HepG2 (cell line): ENCODE results near the gene HES7. TPM values are rescaled to one million over a fixed set of nuclear protein-coding genes. Genes with fewer than 3 reads are reported as not detected.

Experiments used
- ATAC-seq: fragments of 200-7000 bp; cut with Tn5 transposase; 3 replicates; pipeline ENCODE4 v1.9.1; 2020; ENCODE audit warnings: mild to moderate bottlenecking, moderate library complexity
- BruUV-seq: library from RNA; stranded (reverse); fragments of 400-500 nt; replicated peaks from 2 replicates; lab custom pipeline; 2021; lab: Mats Ljungman, UMichigan
- CTCF ChIA-PET: fragments of 300-600 bp; formaldehyde crosslinking; extraction: SDS; loops from one replicate; lab custom pipeline; 2021; ENCODE audit warnings: low total read pairs, inconsistent platforms, low intra/inter-chr PET ratio; lab: Yijun Ruan, JAX
- POLR2A ChIA-PET: fragments of 350-600 bp; sonication (Branson Sonifier 250); formaldehyde crosslinking; loops from one replicate; lab custom pipeline; 2020; ENCODE audit warnings: antibody characterized with exemption, inconsistent platforms; lab: Yijun Ruan, JAX
- DNase-seq: peaks from one replicate; pipeline ENCODE4 v3.0.0-alpha.2; 2015; ENCODE audit warnings: low spot score
- FAIRE-seq: peaks from 3 replicates; lab custom pipeline; 2011; peaks lifted over from hg19 to GRCh38; lab: Jason Lieb, UNC
- H2AFZ ChIP-seq: one replicate; pipeline ENCODE4 v1.6.1; 2011; ENCODE audit warnings: low read length, inconsistent platforms
- H3K27ac ChIP-seq: fragments of 300-600 bp; 3 replicates; pipeline ENCODE4 v1.8.0; 2011; ENCODE audit warnings: mixed run types, mild to moderate bottlenecking, mixed read lengths, low read length, inconsistent platforms; ENCODE audit not compliant: insufficient read depth; ENCODE audit errors: extremely low read length
- H3K27me3 ChIP-seq, 2 experiments: fragments of 200-600 bp in 1 of 2; 2 replicates in 1 of 2; 3 replicates in 1 of 2; pipeline versions ENCODE4 v1.6.0 to v1.8.0; 2011; ENCODE audit warnings: low read length in 2 of 2, mild to moderate bottlenecking in 2 of 2, moderate library complexity in 2 of 2, inconsistent platforms in 1 of 2; ENCODE audit not compliant: insufficient read depth in 2 of 2, control insufficient read depth in 1 of 2
- H3K36me3 ChIP-seq, 2 experiments: fragments of 200-600 bp in 1 of 2; replicated peaks in 1 of 2; 2 replicates in 1 of 2; 3 replicates in 1 of 2; pipeline versions ENCODE4 v1.5.1 to v1.8.0; 2011; ENCODE audit warnings: low read length in 2 of 2, inconsistent platforms in 1 of 2; ENCODE audit not compliant: insufficient read depth in 2 of 2, control insufficient read depth in 1 of 2
- H3K4me1 ChIP-seq: 2 replicates; pipeline ENCODE4 v1.5.1; 2012; ENCODE audit warnings: low read length, inconsistent platforms; ENCODE audit not compliant: insufficient read depth
- H3K4me2 ChIP-seq: 2 replicates; pipeline ENCODE4 v1.6.0; 2011; ENCODE audit warnings: low read depth, low read length, inconsistent platforms
- H3K4me3 ChIP-seq, 3 experiments: fragments of 200-600 bp in 1 of 3; sonication (generic), shearing (Covaris generic) in 1 of 3; replicated peaks in 1 of 3; 2 replicates each; pipeline ENCODE4 v1.5.1; 2011 to 2016; ENCODE audit warnings: low read length in 3 of 3, inconsistent platforms in 2 of 3, low read depth in 2 of 3, mild to moderate bottlenecking in 2 of 3, control low read depth in 1 of 3, mixed read lengths in 1 of 3; ENCODE audit not compliant: insufficient read depth in 1 of 3
- H3K79me2 ChIP-seq: one replicate; pipeline ENCODE4 v1.6.1; 2011; ENCODE audit warnings: low read length, inconsistent platforms; ENCODE audit not compliant: insufficient read depth
- H3K9ac ChIP-seq: 2 replicates; pipeline ENCODE4 v1.6.0; 2011; ENCODE audit warnings: mild to moderate bottlenecking, low read depth, low read length, inconsistent platforms; ENCODE audit not compliant: insufficient read depth
- H3K9me3 ChIP-seq: 2 replicates; pipeline ENCODE4 v1.5.1; 2012; ENCODE audit warnings: mild to moderate bottlenecking, low read length
- H4K20me1 ChIP-seq: 2 replicates; pipeline ENCODE4 v1.6.0; 2011; ENCODE audit warnings: inconsistent platforms, mild to moderate bottlenecking, low read length, moderate library complexity; ENCODE audit not compliant: insufficient read depth
- AKNA ChIP-seq: sonication (generic); formaldehyde crosslinking; IDR thresholded peaks from 2 replicates; pipeline ENCODE4 v1.4.0; 2020; ENCODE audit warnings: missing genetic modification reagents, borderline replicate concordance
- CC2D1A ChIP-seq: sonication (generic); formaldehyde crosslinking; IDR thresholded peaks from 2 replicates; pipeline ENCODE4 v1.8.1; 2023; ENCODE audit warnings: mild to moderate bottlenecking, missing genetic modification reagents
- ESRRA ChIP-seq: sonication (generic); formaldehyde crosslinking; IDR thresholded peaks from 2 replicates; pipeline ENCODE4 v1.5.1; 2020; ENCODE audit warnings: mild to moderate bottlenecking, low read depth, missing genetic modification reagents
- STAG1 ChIP-seq: sonication (generic); formaldehyde crosslinking; IDR thresholded peaks from 2 replicates; pipeline ENCODE4 v1.4.0; 2020; ENCODE audit warnings: missing genetic modification reagents
- TGIF2 ChIP-seq: IDR thresholded peaks from 2 replicates; pipeline ENCODE4 v1.6.1; 2016; ENCODE audit warnings: control low read depth, missing compliant biosample characterization
- TSC22D2 ChIP-seq: sonication (generic); formaldehyde crosslinking; IDR thresholded peaks from 2 replicates; pipeline ENCODE4 v1.5.1; 2020; ENCODE audit warnings: missing genetic modification reagents, mild to moderate bottlenecking, borderline replicate concordance
- ZNF20 ChIP-seq: sonication (generic); formaldehyde crosslinking; IDR thresholded peaks from 2 replicates; pipeline ENCODE4 v1.4.0; 2020; ENCODE audit warnings: mild to moderate bottlenecking, moderate library complexity, missing genetic modification reagents
- ZNF329 ChIP-seq: sonication (generic); formaldehyde crosslinking; IDR thresholded peaks from 2 replicates; pipeline ENCODE4 v1.9.0; 2021; ENCODE audit warnings: low read depth, mild to moderate bottlenecking, missing genetic modification reagents
- WGBS: methylation state at CpG from one replicate; pipeline ENCODE4 v1.1.6; 2017; ENCODE audit warnings: low lambda C conversion rate; 5-methylcytosine and 5-hydroxymethylcytosine counted together
- in situ Hi-C: cut with HindIII; loops from 2 replicates; pipeline ENCODE4 v1.10.0; 2017; ENCODE audit warnings: low pct_unique_long_range_greater_than_20kb; ENCODE audit not compliant: extremely low pct_ligation_motif_present
- intact Hi-C: fragments of 100-400 bp; cut with micrococcal nuclease; formaldehyde crosslinking; loops from one replicate; pipeline ENCODE4 v1.10.0; 2022; ENCODE audit not compliant: unreplicated experiment
- polyA plus RNA-seq, 8 experiments: library from polyadenylated mRNA; depleted of rRNA in 3 of 8; stranded (reverse) in 7 of 8; unstranded in 1 of 8; fragments of >200 nt; fragmentation: Illumina TruSeq in 4 of 8; extraction: Trizol in 4 of 8; gene quantifications; 2 replicates each; pipeline versions ENCODE4 v1.2.1 to v1.2.3, GENCODE V29; 2011 to 2016; ENCODE audit warnings: low read depth in 4 of 8, missing spikeins in 1 of 8, mixed read lengths in 1 of 8; ENCODE audit not compliant: insufficient read depth in 1 of 8
- total RNA-seq, 5 experiments: library from RNA; depleted of rRNA; stranded (reverse); fragments of >200 nt; fragmentation: Illumina TruSeq; extraction: Trizol; gene quantifications; 2 replicates each; pipeline ENCODE4 v1.2.3, GENCODE V29; 2016; ENCODE audit warnings: low read depth in 1 of 5

HES7 gene
- total and polyA plus RNA-seq, 2 of the 13 experiments (the other 11 are each of a cell fraction or from before 2014, with no cell fraction given): not detected

DNA sequence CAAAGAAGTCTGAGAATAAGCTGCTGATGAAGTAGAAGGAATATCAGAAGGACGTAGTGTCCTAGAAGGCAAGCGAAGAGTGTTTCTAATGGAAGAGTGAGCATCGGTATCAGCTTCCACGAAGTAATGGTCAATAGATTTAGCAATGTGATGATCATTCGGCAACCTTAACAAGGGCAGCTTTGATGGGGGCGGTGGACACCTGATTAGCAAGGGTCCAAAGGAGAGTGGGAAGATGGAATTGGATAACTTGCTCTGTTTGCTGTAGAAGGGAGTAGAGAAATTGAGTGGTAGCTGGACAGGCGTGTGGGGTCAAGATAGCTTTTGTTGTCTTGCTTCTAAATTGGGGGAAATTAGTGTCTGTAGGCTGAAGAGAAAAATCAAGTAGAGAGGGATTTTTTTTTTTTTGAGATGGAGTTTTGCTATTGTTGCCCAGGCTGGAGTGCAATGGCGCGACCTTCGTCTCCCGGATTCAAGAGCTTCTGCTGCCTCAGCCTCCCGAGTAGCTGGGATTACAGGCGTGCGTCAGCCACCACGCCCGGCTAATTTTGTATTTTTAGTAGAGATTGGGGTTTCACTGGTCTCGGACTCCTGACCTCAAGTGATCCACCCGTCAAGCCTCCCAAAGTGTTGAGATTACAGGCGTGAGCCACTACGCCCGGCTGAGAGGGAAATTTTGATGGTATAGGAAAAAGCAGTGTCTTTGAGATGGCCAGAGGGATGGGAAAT is 13.9 kb upstream of the HES7 start:
- peaks cover 46% of the 10 kb centered on the region for H3K4me1 ChIP-seq

More for the DNA sequence above, 13.9 kb upstream of the HES7 start:
- ChIA-PET POLR2A (interaction anchor here (1.5 to 2.7 kb wide), 3 partner anchors 19 to 54 kb away, joined by 4 to 15 read pairs (median 11); no protein-coding TSS in a partner anchor), CTCF (interaction anchor here (1.1 to 2.4 kb wide), 6 partner anchors 19 to 163 kb away, joined by 3 to 28 read pairs (median 4); partner anchors contain the start of gene VAMP2)
- no peak for DNase-seq
- Histone ChIP-seq H3K27me3 (no peaks in the 10 kb centered on the region; a peak in 1 of 5 replicates), H3K4me3 (peak overlapping the region; percentile 46 to 79 (median 56)), H3K4me2 (peak overlapping the region; percentile 95), H2AFZ (peak overlapping the region; percentile 59), H3K36me3 (peaks cover 1 to 4% of the 10 kb centered on the region in 2 experiments; a peak in 1 of 5 replicates), H4K20me1 (0 out of 2 replicates have a peak, but pooled peaks cover 3% of the 10 kb centered on the region), H3K9me3 (no peaks in the 10 kb centered on the region), H3K9ac (peak overlapping the region; percentile 45; the same call in 1 of the 2 replicates), H3K79me2 (no peaks in the 10 kb centered on the region), H3K27ac (no peak overlapping the region)
- no peak for TF ChIP-seq CC2D1A (CRISPR knock-in tag)
- no peak for TF ChIP-seq ZNF20 (CRISPR knock-in tag)
- TF ChIP-seq AKNA (CRISPR knock-in tag): no peak
- no peak for TF ChIP-seq ZNF329 (CRISPR knock-in tag)
- no peak for TF ChIP-seq ESRRA (CRISPR knock-in tag)
- TF ChIP-seq TGIF2 (CRISPR knock-in tag): no peak
- no peak for TF ChIP-seq STAG1 (CRISPR knock-in tag)
- TF ChIP-seq TSC22D2 (CRISPR knock-in tag): no peak
- in situ Hi-C loops: no loop called here
- intact Hi-C loops: loop anchor here (2.0 to 5.0 kb wide), 3 partner anchors 13 to 49 kb away; partner anchors contain the start of gene HES7
- FAIRE-seq: peak; percentile 15
- ATAC-seq: no peak
- BruUV-seq: no TSS peak
- 5% methylated on average over 21 of the region's 21 CpGs for WGBS
